ENCODE results near the gene DSP.

The DSP gene

GRCh38 chr6:7591770-7592169 is 50.3 kb downstream of the DSP start:
- no peak for DNase-seq (ENCODE audit: low read depth)

- DNase-seq (ENCODE audit: low read depth) = no peak
Observed at GRCh38 chr6:7593229-7593628, 51.8 kb downstream of the DSP start.

- no peak for DNase-seq (ENCODE audit: low read depth)
Observed at GRCh38 chr6:7594579-7595125, 53.2 kb downstream of the DSP start.

- DNase-seq (ENCODE audit: low read depth) = no peak
Observed at GRCh38 chr6:7604003-7604402, 62.5 kb downstream of the DSP start.

- DNase-seq (ENCODE audit: low read depth) = no peak
Observed at GRCh38 chr6:7604506-7604905, 63.0 kb downstream of the DSP start.

- no peak for DNase-seq (ENCODE audit: low read depth)
Observed at GRCh38 chr6:7615611-7616383, 74.3 kb downstream of the DSP start.

GRCh38 chr6:7617801-7618764 is 76.6 kb downstream of the DSP start:
- DNase-seq (ENCODE audit: low read depth) = no peak

- no peak for DNase-seq (ENCODE audit: low read depth)
Observed at GRCh38 chr6:7621761-7622160, 80.3 kb downstream of the DSP start.

GRCh38 chr6:7624796-7625710 is 83.6 kb downstream of the DSP start:
- no peak for DNase-seq (ENCODE audit: low read depth)

GRCh38 chr6:7628479-7628878 is 87.0 kb downstream of the DSP start:
- no peak for DNase-seq (ENCODE audit: low read depth)

GRCh38 chr6:7628909-7629308 is 87.4 kb downstream of the DSP start:
- no peak for DNase-seq (ENCODE audit: low read depth)

GRCh38 chr6:7629321-7629720 is 87.8 kb downstream of the DSP start:
- no peak for DNase-seq (ENCODE audit: low read depth)

GRCh38 chr6:7630792-7631191 is 89.3 kb downstream of the DSP start:
- no peak for DNase-seq (ENCODE audit: low read depth)

GRCh38 chr6:7631466-7631865 is 90.0 kb downstream of the DSP start:
- no peak for DNase-seq (ENCODE audit: low read depth)

GRCh38 chr6:7632501-7633290 is 91.2 kb downstream of the DSP start:
- DNase-seq (ENCODE audit: low read depth) = no peak

- no peak for DNase-seq (ENCODE audit: low read depth)
Observed at GRCh38 chr6:7633361-7633760, 91.9 kb downstream of the DSP start.

GRCh38 chr6:7636151-7636550 is 94.7 kb downstream of the DSP start:
- DNase-seq (ENCODE audit: low read depth) = no peak

Data from activated gamma-delta T cell treated with anti-CD3 and anti-CD28 coated beads, Interleukin-2, amount 50 U/mL, for 16 hours (primary cell).